ENCODE results near the gene WWOX.

DNA sequence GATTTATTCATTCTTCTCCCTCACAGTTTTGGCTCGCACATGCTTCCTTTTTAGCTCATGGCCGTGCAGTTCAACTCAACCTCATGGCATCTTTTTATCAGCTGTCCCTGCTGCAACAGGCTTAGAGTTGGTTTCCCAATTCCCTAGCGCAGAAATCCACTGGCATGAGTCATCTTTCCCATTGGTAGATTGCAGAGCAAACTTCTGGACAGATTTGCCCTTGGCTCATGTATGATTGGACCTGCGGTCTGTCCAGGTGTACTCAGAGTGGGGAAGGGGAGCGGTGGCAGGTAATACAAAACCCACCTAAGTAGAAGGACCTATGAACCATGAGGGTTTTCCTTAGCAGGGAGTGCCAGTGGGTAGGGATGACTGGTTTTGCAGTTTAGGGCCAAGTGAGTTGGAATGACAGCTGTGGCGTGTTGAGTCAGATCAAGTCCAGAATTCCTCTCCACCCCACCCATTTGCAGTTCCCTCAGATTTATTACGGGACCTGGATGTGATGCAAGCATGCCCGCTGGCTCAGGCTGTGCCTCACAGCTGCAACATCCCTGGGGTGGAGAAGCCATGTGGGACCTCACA is 584.7 kb downstream of the WWOX start:
- TF ChIP-seq, protein P1, sequence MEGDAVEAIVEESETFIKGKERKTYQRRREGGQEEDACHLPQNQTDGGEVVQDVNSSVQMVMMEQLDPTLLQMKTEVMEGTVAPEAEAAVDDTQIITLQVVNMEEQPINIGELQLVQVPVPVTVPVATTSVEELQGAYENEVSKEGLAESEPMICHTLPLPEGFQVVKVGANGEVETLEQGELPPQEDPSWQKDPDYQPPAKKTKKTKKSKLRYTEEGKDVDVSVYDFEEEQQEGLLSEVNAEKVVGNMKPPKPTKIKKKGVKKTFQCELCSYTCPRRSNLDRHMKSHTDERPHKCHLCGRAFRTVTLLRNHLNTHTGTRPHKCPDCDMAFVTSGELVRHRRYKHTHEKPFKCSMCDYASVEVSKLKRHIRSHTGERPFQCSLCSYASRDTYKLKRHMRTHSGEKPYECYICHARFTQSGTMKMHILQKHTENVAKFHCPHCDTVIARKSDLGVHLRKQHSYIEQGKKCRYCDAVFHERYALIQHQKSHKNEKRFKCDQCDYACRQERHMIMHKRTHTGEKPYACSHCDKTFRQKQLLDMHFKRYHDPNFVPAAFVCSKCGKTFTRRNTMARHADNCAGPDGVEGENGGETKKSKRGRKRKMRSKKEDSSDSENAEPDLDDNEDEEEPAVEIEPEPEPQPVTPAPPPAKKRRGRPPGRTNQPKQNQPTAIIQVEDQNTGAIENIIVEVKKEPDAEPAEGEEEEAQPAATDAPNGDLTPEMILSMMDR (conservative IDR thresholded peaks at IDR 0.05 in 1 of 2, IDR thresholded peaks at IDR 0.05 in 1 of 2; ENCODE audit: extremely low read depth in 1 of 2, insufficient read depth in 1 of 2, low read depth in 1 of 2, low read length in 2 of 2) = no peak
- no peak for TF ChIP-seq EZH2 (IDR thresholded peaks at IDR 0.05; ENCODE audit: borderline replicate concordance, low read length)

Data from mammary epithelial cell (primary cell).